Activated naive CD8-positive, alpha-beta T cell treated with anti-CD3 and anti-CD28 coated beads, Interleukin-2, amount 10 ng/mL, durations not matched to agents 7 days and 5 days (primary cell): Measurements from ENCODE around the gene VSTM1. TPM values are rescaled to one million over a fixed set of nuclear protein-coding genes. Genes with fewer than 3 reads are reported as not detected.

Experiments used
- ATAC-seq: fragments of 150-1000 bp; cut with Tn5 transposase; one replicate; pipeline ENCODE4 v1.10.0; 2021; ENCODE audit warnings: low read depth, moderate library complexity
- POLR2A ChIA-PET: fragments of 350-600 bp; sonication (Branson Sonifier 250); formaldehyde crosslinking; loops from one replicate; lab custom pipeline; 2021; ENCODE audit warnings: antibody characterized with exemption; lab: Charles Lee
- DNase-seq: peaks from one replicate; pipeline ENCODE4 v3.0.0; 2021
- H3K27ac Mint-ChIP-seq: one replicate; pipeline ENCODE4 v1.8.0; 2022; ENCODE audit warnings: mild to moderate bottlenecking, mixed read lengths
- H3K27me3 Mint-ChIP-seq: one replicate; pipeline ENCODE4 v1.8.0; 2022; ENCODE audit warnings: mild to moderate bottlenecking, moderate library complexity, mixed read lengths
- H3K36me3 Mint-ChIP-seq: one replicate; pipeline ENCODE4 v1.8.0; 2021; ENCODE audit warnings: mild to moderate bottlenecking, mixed read lengths
- H3K4me1 Mint-ChIP-seq: one replicate; pipeline ENCODE4 v1.8.0; 2021; ENCODE audit warnings: mixed read lengths
- H3K4me3 Mint-ChIP-seq: one replicate; pipeline ENCODE4 v1.8.0; 2022; ENCODE audit warnings: mild to moderate bottlenecking, moderate library complexity, mixed read lengths
- H3K9me3 Mint-ChIP-seq: one replicate; pipeline ENCODE4 v1.8.0; 2021; ENCODE audit warnings: mixed read lengths
- total RNA-seq, 2 experiments: library from RNA; stranded (reverse); gene quantifications; one replicate each; pipeline ENCODE4 v1.2.3, GENCODE V29; 2021

The VSTM1 gene
- total RNA-seq, 2 experiments from 2014 or later: not detected

DNA sequence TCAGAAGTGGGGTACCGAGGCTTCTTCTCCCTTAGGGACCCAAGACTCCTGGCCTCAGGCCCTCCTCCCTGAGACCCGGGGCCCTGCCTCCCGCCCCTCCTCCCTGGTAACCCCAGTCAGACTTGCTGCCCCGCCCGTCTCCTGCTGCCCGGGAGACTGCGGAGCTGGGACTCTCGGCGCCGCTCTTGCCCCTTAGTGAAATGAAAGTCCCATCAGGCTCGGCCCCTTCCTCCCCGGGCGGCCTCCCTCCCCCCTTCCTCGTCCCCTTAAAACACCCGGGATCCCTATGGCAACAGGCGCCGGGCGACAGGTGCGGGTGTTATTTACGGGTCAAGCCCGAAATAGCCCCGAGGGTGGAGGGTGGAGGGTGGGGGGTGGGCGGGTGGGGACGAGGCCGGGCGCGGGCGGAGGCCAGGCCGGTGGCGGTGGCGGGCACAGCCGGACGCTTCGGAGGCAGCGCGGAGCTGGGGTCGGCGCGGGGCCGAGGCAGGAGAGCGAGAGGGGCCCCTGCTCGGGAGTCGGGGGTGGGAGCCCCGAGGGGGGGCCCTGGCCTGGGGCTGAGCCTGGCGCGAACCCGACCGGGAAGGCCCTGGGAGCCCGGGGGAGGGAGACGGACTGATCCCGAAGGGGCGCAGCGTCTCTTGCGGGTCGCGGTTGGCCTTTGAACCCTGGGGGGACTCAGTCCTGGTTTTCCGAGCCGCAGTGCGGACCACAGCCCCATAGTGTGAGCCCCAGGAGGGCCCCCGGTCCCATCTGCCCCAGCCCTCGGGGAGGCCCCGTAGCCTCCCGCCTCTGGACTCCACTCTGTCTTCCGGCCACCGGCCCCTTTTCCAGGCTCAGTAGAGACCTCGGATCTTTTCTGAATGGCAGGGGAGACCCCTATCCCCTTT, 72.2 kb downstream of the VSTM1 start, which contains the start of gene CACNG6:
CACNG6 (plus strand) TSS at position 414 of the 890 bp plus-strand sequence. CDS start 1,241 bp downstream, outside the sequence.
- H3K27me3 Mint-ChIP-seq: peaks cover 25% of the 10 kb centered on the region
- no peaks in the 10 kb centered on the region for H3K36me3 Mint-ChIP-seq
- no peak for DNase-seq
- no peak within 1 kb of the TSS for H3K27ac Mint-ChIP-seq
- H3K4me3 Mint-ChIP-seq: no peak within 1 kb of the TSS
- POLR2A ChIA-PET: no interaction called here
- H3K4me1 Mint-ChIP-seq: no peaks in the 10 kb centered on the region
- ATAC-seq: no peak
- no peaks in the 10 kb centered on the region for H3K9me3 Mint-ChIP-seq

Other genes starting within 250 kb of the VSTM1 start
- gene NLRP12, start 239.6 kb downstream of the VSTM1 start, total RNA-seq: not detected
- 10 to 100 TPM; 76.3 to 77.3 TPM for gene MYADM, start 196.0 kb downstream of the VSTM1 start, total RNA-seq
- not detected for gene PRKCG, start 181.7 kb downstream of the VSTM1 start, total RNA-seq
- not detected for gene CACNG7, start 154.6 kb downstream of the VSTM1 start, total RNA-seq
- not detected for gene CACNG8, start 101.0 kb downstream of the VSTM1 start, total RNA-seq
- gene CACNG6, start 72.3 kb downstream of the VSTM1 start, total RNA-seq: not detected
- gene TARM1, start 17.5 kb upstream of the VSTM1 start, total RNA-seq: not detected
- gene OSCAR, start 36.9 kb upstream of the VSTM1 start, total RNA-seq: 1 to 10 TPM in 1 of 2 experiments, under 1 TPM in 1; 0.96 to 1.5 TPM
- gene NDUFA3, start 39.0 kb upstream of the VSTM1 start, total RNA-seq: 100 to 1,000 TPM; 134 to 135 TPM
- gene TFPT, start 51.8 kb upstream of the VSTM1 start, total RNA-seq: 10 to 100 TPM; 37.9 to 43.3 TPM
- gene PRPF31, start 51.9 kb upstream of the VSTM1 start, total RNA-seq: 10 to 100 TPM; 66.3 to 69.3 TPM
- 10 to 100 TPM; 60.0 to 72.3 TPM for gene CNOT3, start 73.9 kb upstream of the VSTM1 start, total RNA-seq
- gene LENG1, start 95.8 kb upstream of the VSTM1 start, total RNA-seq: 10 to 100 TPM; 10.2 to 12.8 TPM
- gene TMC4, start 109.3 kb upstream of the VSTM1 start, total RNA-seq: 1 to 10 TPM; 1.7 to 3.0 TPM
- gene MBOAT7, start 125.7 kb upstream of the VSTM1 start, total RNA-seq: 10 to 100 TPM; 49.0 to 52.2 TPM
- 10 to 100 TPM; 16.3 to 17.4 TPM for gene TSEN34, start 127.4 kb upstream of the VSTM1 start, total RNA-seq
- gene RPS9, start 137.0 kb upstream of the VSTM1 start, total RNA-seq: 1,000 to 10,000 TPM; 1,098 to 1,155 TPM
- gene LILRB3, start 159.1 kb upstream of the VSTM1 start, total RNA-seq: 1 to 10 TPM in 1 of 2 experiments, under 1 TPM in 1; 0.74 to 1.3 TPM
- under 1 TPM; 0.60 to 0.64 TPM for gene LILRA6, start 178.9 kb upstream of the VSTM1 start, total RNA-seq
- gene LILRB5, start 193.4 kb upstream of the VSTM1 start, total RNA-seq: under 1 TPM; 0.28 to 0.36 TPM
- under 1 TPM; 0.55 to 0.57 TPM for gene LILRB2, start 217.2 kb upstream of the VSTM1 start, total RNA-seq
- not detected for gene LILRA5, start 249.3 kb upstream of the VSTM1 start, total RNA-seq